ENCODE data around the gene POM121C. TPM values are rescaled to one million over a fixed set of nuclear protein-coding genes. Genes with fewer than 3 reads are reported as not detected.
A peak's percentile ranks its signal among the peaks of the same experiment; 100 is the strongest.
"Not testable (repeated sequence)": the region's sequence is repeated elsewhere in the genome, so short reads cannot be mapped to it uniquely, and the experiment has no call there.

Gene POM121C
- 6.1 and 29.4 TPM in 2 replicates for total RNA-seq

GRCh38 chr7:75485979-75486643 is at the start of gene POM121C:
TSS of gene POM121C (minus strand) at chr7:75486299. CDS start at chr7:75441496, 44,803 bp downstream.
- peak; percentile 86 for DNase-seq (ENCODE audit: low read depth)

GRCh38 chr7:75534727-75535307 is 48.7 kb upstream of the POM121C start:
- DNase-seq (ENCODE audit: low read depth) = peak; percentile 11

- DNase-seq (ENCODE audit: low read depth) = no peak
Observed at GRCh38 chr7:75533926-75534325, 47.8 kb upstream of the POM121C start.

- no peak for DNase-seq (ENCODE audit: low read depth)
Observed at GRCh38 chr7:75532639-75533038, 46.5 kb upstream of the POM121C start.

- DNase-seq (ENCODE audit: low read depth) = peak; percentile 4
Observed at GRCh38 chr7:75531359-75531821, 45.3 kb upstream of the POM121C start.

GRCh38 chr7:75527224-75527722 is 41.2 kb upstream of the POM121C start:
- DNase-seq (ENCODE audit: low read depth) = not testable (repeated sequence)

GRCh38 chr7:75521727-75522126 is 35.6 kb upstream of the POM121C start:
- DNase-seq (ENCODE audit: low read depth) = not testable (repeated sequence)

GRCh38 chr7:75518842-75519241 is 32.7 kb upstream of the POM121C start:
- DNase-seq (ENCODE audit: low read depth) = not testable (repeated sequence)

GRCh38 chr7:75509033-75509432 is 22.9 kb upstream of the POM121C start:
- DNase-seq (ENCODE audit: low read depth) = not testable (repeated sequence)

- DNase-seq (ENCODE audit: low read depth) = not testable (repeated sequence)
Observed at GRCh38 chr7:75492020-75492419, 5.9 kb upstream of the POM121C start, which contains the start of gene SPDYE5. TSS of gene SPDYE5 (plus strand) at chr7:75492320. CDS start at chr7:75494048, 1,728 bp downstream.

GRCh38 chr7:75485355-75485978 is 632 bp downstream of the POM121C start:
- not testable (repeated sequence) for DNase-seq (ENCODE audit: low read depth)

- DNase-seq (ENCODE audit: low read depth) = not testable (repeated sequence)
Observed at GRCh38 chr7:75480313-75480712, 5.8 kb downstream of the POM121C start.

GRCh38 chr7:75477457-75477856 is 8.6 kb downstream of the POM121C start:
- not testable (repeated sequence) for DNase-seq (ENCODE audit: low read depth)

GRCh38 chr7:75470166-75470565 is 15.9 kb downstream of the POM121C start:
- DNase-seq (ENCODE audit: low read depth) = not testable (repeated sequence)

GRCh38 chr7:75460541-75460940 is 25.6 kb downstream of the POM121C start:
- not testable (repeated sequence) for DNase-seq (ENCODE audit: low read depth)

- DNase-seq (ENCODE audit: low read depth) = not testable (repeated sequence)
Observed at GRCh38 chr7:75458034-75458433, 28.1 kb downstream of the POM121C start.

GRCh38 chr7:75456403-75456802 is 29.7 kb downstream of the POM121C start:
- DNase-seq (ENCODE audit: low read depth) = not testable (repeated sequence)

GRCh38 chr7:75452494-75452955 is 33.6 kb downstream of the POM121C start:
- not testable (repeated sequence) for DNase-seq (ENCODE audit: low read depth)

GRCh38 chr7:75449946-75450345 is 36.2 kb downstream of the POM121C start:
- DNase-seq (ENCODE audit: low read depth) = not testable (repeated sequence)

- DNase-seq (ENCODE audit: low read depth) = peak; percentile 4
Observed at GRCh38 chr7:75442465-75443111, 43.5 kb downstream of the POM121C start.

- DNase-seq (ENCODE audit: low read depth) = not testable (repeated sequence)
Observed at GRCh38 chr7:75442101-75442464, 44.0 kb downstream of the POM121C start.

- not testable (repeated sequence) for DNase-seq (ENCODE audit: low read depth)
Observed at GRCh38 chr7:75439000-75439399, 47.1 kb downstream of the POM121C start.
